Right kidney (tissue), 1 donor: ENCODE data around the gene PIK3R5.
"Not testable (repeated sequence)": the region's sequence is repeated elsewhere in the genome, so short reads cannot be mapped to it uniquely, and the experiment has no call there.

ENCODE experiments used
- DNase-seq: peaks from one replicate; pipeline ENCODE4 v3.0.0-alpha.2; 2016

Gene PIK3R5

GRCh38 chr17:8985054-8985701, 19.7 kb upstream of the PIK3R5 start:
- no peak for DNase-seq

- not testable (repeated sequence) for DNase-seq
Measured at GRCh38 chr17:8984225-8984624, 18.7 kb upstream of the PIK3R5 start.

- DNase-seq, result no peak
Measured at GRCh38 chr17:8981443-8981842, 15.9 kb upstream of the PIK3R5 start.

- no peak for DNase-seq
Measured at GRCh38 chr17:8979715-8980114, 14.2 kb upstream of the PIK3R5 start.

- DNase-seq, result no peak
Measured at GRCh38 chr17:8976638-8977037, 11.1 kb upstream of the PIK3R5 start.

GRCh38 chr17:8975091-8975725, 9.7 kb upstream of the PIK3R5 start:
- DNase-seq, result no peak

GRCh38 chr17:8969901-8970300, 4.4 kb upstream of the PIK3R5 start:
- DNase-seq, result no peak

GRCh38 chr17:8968503-8968902, 3.0 kb upstream of the PIK3R5 start:
- no peak for DNase-seq

GRCh38 chr17:8967861-8968260, 2.4 kb upstream of the PIK3R5 start:
- no peak for DNase-seq

- no peak for DNase-seq
Measured at GRCh38 chr17:8966926-8967325, 1.4 kb upstream of the PIK3R5 start.

GRCh38 chr17:8964801-8965393, 610 bp downstream of the PIK3R5 start:
- DNase-seq, result no peak

GRCh38 chr17:8963647-8964258, 1.8 kb downstream of the PIK3R5 start:
- no peak for DNase-seq

GRCh38 chr17:8963014-8963413, 2.5 kb downstream of the PIK3R5 start:
- DNase-seq, result no peak

GRCh38 chr17:8961829-8962228, 3.7 kb downstream of the PIK3R5 start:
- DNase-seq, result no peak

- no peak for DNase-seq
Measured at GRCh38 chr17:8960325-8961140, 5.0 kb downstream of the PIK3R5 start.

- DNase-seq, result no peak
Measured at GRCh38 chr17:8959312-8959918, 6.1 kb downstream of the PIK3R5 start.

GRCh38 chr17:8957721-8958120, 7.8 kb downstream of the PIK3R5 start:
- no peak for DNase-seq

- DNase-seq, result no peak
Measured at GRCh38 chr17:8956465-8956902, 9.0 kb downstream of the PIK3R5 start.

- DNase-seq, result no peak
Measured at GRCh38 chr17:8955021-8955959, 10.2 kb downstream of the PIK3R5 start.

GRCh38 chr17:8954339-8954738, 11.2 kb downstream of the PIK3R5 start:
- no peak for DNase-seq
